ENCODE measurements around the gene MDN1. TPM values are rescaled to one million over a fixed set of nuclear protein-coding genes. Genes with fewer than 3 reads are reported as not detected.

The MDN1 gene
- total and polyA plus RNA-seq, 2 of the 13 experiments (the other 11 are each of a cell fraction or from before 2014, with no cell fraction given): 18.8 to 52.9 TPM

GRCh38 chr6:89605861-89606260, 213.7 kb downstream of the MDN1 start (continued):
- no peak for TF ChIP-seq JUNB (CRISPR knock-in tag; IDR thresholded peaks at IDR 0.05; ENCODE audit: borderline replicate concordance)

GRCh38 chr6:89604653-89605052, 214.9 kb downstream of the MDN1 start:
- no TSS peak for BruUV-seq (replicated peaks)
- Histone ChIP-seq H4K20me1 (ENCODE audit: insufficient read depth, low read length) (no peaks in the 10 kb centered on the region), H3K9me3 (ENCODE audit: low read length) (no peaks in the 10 kb centered on the region), H3K79me2 (ENCODE audit: insufficient read depth, low read length) (no peaks in the 10 kb centered on the region), H3K4me1 (ENCODE audit: insufficient read depth, low read length) (no peaks in the 10 kb centered on the region), H3K36me3 (replicated peaks in 1 of 2; ENCODE audit: control insufficient read depth in 1 of 2, insufficient read depth in 2 of 2, low read length in 2 of 2) (no peaks in the 10 kb centered on the region), H3K4me3 (replicated peaks in 1 of 3; ENCODE audit: insufficient read depth in 1 of 3, low read depth in 2 of 3, low read length in 3 of 3) (no peak overlapping the region), H3K27me3 (ENCODE audit: control insufficient read depth in 1 of 2, insufficient read depth in 2 of 2, low read length in 2 of 2) (no peaks in the 10 kb centered on the region), H3K27ac (ENCODE audit: extremely low read length, insufficient read depth, low read length) (no peak overlapping the region), H3K4me2 (ENCODE audit: low read depth, low read length) (no peak overlapping the region), H3K9ac (ENCODE audit: insufficient read depth, low read depth, low read length) (no peak overlapping the region), H2AFZ (ENCODE audit: low read length) (no peak overlapping the region)
- no peak for DNase-seq (ENCODE audit: low spot score)
- in situ Hi-C loops (cut with HindIII; ENCODE audit: extremely low pct_ligation_motif_present, low pct_unique_long_range_greater_than_20kb): no loop called here
- intact Hi-C loops (cut with micrococcal nuclease; ENCODE audit: unreplicated experiment): no loop called here
- no peak for FAIRE-seq
- ChIA-PET POLR2A (no interaction called here), CTCF (ENCODE audit: low intra/inter-chr PET ratio, low total read pairs) (no interaction called here)
- 63% methylated on average over 5 of the region's 5 CpGs for WGBS (ENCODE audit: low lambda C conversion rate)
- ATAC-seq: no peak
- no peak for TF ChIP-seq BCL3 (CRISPR knock-in tag; IDR thresholded peaks at IDR 0.05)
- no peak for TF ChIP-seq ZIK1 (CRISPR knock-in tag; IDR thresholded peaks at IDR 0.05; ENCODE audit: borderline replicate concordance, low read depth)
- no peak for TF ChIP-seq ZNF431 (CRISPR knock-in tag; IDR thresholded peaks at IDR 0.05; ENCODE audit: borderline replicate concordance, low read depth)
- no peak for TF ChIP-seq ZNF790 (CRISPR knock-in tag; IDR thresholded peaks at IDR 0.05; ENCODE audit: borderline replicate concordance)
- TF ChIP-seq RNF219 (CRISPR knock-in tag; IDR thresholded peaks at IDR 0.05): no peak
- TF ChIP-seq MED1 (CRISPR knock-in tag; IDR thresholded peaks at IDR 0.05): no peak
- TF ChIP-seq ZNF501 (CRISPR knock-in tag; IDR thresholded peaks at IDR 0.05): no peak
- no peak for TF ChIP-seq MXD3 (CRISPR knock-in tag; IDR thresholded peaks at IDR 0.05)
- TF ChIP-seq RAD51 (IDR thresholded peaks at IDR 0.05; ENCODE audit: borderline replicate concordance): no peak
- TF ChIP-seq ZNF740 (CRISPR knock-in tag; IDR thresholded peaks at IDR 0.05): no peak
- no peak for TF ChIP-seq ZNF235 (CRISPR knock-in tag; IDR thresholded peaks at IDR 0.05; ENCODE audit: borderline replicate concordance)
- no peak for TF ChIP-seq HOXD1 (CRISPR knock-in tag; IDR thresholded peaks at IDR 0.05)

All from HepG2 (cell line).